ENCODE data around the gene HTR6.

DNA sequence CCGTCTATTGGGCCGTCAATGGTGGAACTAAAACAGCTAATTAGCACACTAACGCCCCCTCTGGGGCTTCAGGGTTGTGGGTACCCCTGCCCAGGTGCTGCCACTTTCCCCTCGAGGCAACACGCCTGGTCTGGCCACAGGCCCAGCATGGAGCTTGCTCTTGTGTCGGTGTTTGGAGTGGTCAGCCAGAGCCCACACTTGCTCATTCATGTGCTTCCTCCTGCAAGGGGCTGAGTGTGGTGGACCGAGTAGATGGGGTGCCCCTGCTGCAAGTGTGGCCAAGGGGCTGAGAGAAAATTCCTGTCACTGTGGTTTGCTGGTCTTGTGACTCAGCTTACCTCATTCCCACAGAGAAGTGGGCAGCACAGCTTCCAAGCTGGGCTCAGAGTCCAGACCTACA is 25.7 kb downstream of the HTR6 start:
- TF ChIP-seq EZH2 (IDR thresholded peaks at IDR 0.05; ENCODE audit: insufficient read depth, low read length), result no peak
- TF ChIP-seq, protein P1, sequence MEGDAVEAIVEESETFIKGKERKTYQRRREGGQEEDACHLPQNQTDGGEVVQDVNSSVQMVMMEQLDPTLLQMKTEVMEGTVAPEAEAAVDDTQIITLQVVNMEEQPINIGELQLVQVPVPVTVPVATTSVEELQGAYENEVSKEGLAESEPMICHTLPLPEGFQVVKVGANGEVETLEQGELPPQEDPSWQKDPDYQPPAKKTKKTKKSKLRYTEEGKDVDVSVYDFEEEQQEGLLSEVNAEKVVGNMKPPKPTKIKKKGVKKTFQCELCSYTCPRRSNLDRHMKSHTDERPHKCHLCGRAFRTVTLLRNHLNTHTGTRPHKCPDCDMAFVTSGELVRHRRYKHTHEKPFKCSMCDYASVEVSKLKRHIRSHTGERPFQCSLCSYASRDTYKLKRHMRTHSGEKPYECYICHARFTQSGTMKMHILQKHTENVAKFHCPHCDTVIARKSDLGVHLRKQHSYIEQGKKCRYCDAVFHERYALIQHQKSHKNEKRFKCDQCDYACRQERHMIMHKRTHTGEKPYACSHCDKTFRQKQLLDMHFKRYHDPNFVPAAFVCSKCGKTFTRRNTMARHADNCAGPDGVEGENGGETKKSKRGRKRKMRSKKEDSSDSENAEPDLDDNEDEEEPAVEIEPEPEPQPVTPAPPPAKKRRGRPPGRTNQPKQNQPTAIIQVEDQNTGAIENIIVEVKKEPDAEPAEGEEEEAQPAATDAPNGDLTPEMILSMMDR (IDR thresholded peaks at IDR 0.05; ENCODE audit: insufficient read depth, low read depth, low read length), result no peak

Data from astrocyte (in vitro differentiated cells and primary cell).